GM18907 (cell line): ENCODE data around the gene HOXB8.
A peak's percentile ranks its signal among the peaks of the same experiment; 100 is the strongest.

Source experiments
- ATAC-seq: cut with Tn5 transposase; IDR thresholded peaks from one replicate; pipeline ENCODE4 v1.9.1; 2021; ENCODE audit warnings: mild to moderate bottlenecking, moderate library complexity; ENCODE audit not compliant: unreplicated experiment

Gene HOXB8

GRCh38 chr17:48637323-48638260 lies 22.5 kb upstream of the HOXB8 start:
- no peak for ATAC-seq

GRCh38 chr17:48636177-48637018 lies 21.3 kb upstream of the HOXB8 start:
- ATAC-seq = peak; percentile 58

GRCh38 chr17:48634493-48635208 lies 19.6 kb upstream of the HOXB8 start:
- ATAC-seq = no peak

- no peak for ATAC-seq
Observed at GRCh38 chr17:48633266-48633677, 18.2 kb upstream of the HOXB8 start.

GRCh38 chr17:48632579-48633265 lies 17.6 kb upstream of the HOXB8 start:
- ATAC-seq = no peak

GRCh38 chr17:48631693-48632578 lies 16.8 kb upstream of the HOXB8 start:
- no peak for ATAC-seq

- no peak for ATAC-seq
Observed at GRCh38 chr17:48630925-48631692, 16.0 kb upstream of the HOXB8 start.

GRCh38 chr17:48630009-48630924 lies 15.2 kb upstream of the HOXB8 start:
- ATAC-seq = no peak

GRCh38 chr17:48629411-48629759 lies 14.3 kb upstream of the HOXB8 start:
- no peak for ATAC-seq

- no peak for ATAC-seq
Observed at GRCh38 chr17:48628649-48629410, 13.7 kb upstream of the HOXB8 start.

GRCh38 chr17:48627623-48628521 lies 12.8 kb upstream of the HOXB8 start:
- no peak for ATAC-seq

GRCh38 chr17:48627118-48627597 lies 12.1 kb upstream of the HOXB8 start:
- no peak for ATAC-seq

GRCh38 chr17:48626245-48627117 lies 11.4 kb upstream of the HOXB8 start, which contains the start of gene HOXB9:
Gene HOXB9, minus strand, starts transcription at chr17:48626358. Its CDS starts 89 bp downstream, at chr17:48626269.
- ATAC-seq = no peak

- no peak for ATAC-seq
Observed at GRCh38 chr17:48625495-48626244, 10.6 kb upstream of the HOXB8 start.
